ENCODE results near the gene HDAC4.

GRCh38 chr2:239273280-239274234, 127.3 kb downstream of the HDAC4 start:
- TF ChIP-seq, protein P1, sequence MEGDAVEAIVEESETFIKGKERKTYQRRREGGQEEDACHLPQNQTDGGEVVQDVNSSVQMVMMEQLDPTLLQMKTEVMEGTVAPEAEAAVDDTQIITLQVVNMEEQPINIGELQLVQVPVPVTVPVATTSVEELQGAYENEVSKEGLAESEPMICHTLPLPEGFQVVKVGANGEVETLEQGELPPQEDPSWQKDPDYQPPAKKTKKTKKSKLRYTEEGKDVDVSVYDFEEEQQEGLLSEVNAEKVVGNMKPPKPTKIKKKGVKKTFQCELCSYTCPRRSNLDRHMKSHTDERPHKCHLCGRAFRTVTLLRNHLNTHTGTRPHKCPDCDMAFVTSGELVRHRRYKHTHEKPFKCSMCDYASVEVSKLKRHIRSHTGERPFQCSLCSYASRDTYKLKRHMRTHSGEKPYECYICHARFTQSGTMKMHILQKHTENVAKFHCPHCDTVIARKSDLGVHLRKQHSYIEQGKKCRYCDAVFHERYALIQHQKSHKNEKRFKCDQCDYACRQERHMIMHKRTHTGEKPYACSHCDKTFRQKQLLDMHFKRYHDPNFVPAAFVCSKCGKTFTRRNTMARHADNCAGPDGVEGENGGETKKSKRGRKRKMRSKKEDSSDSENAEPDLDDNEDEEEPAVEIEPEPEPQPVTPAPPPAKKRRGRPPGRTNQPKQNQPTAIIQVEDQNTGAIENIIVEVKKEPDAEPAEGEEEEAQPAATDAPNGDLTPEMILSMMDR (conservative IDR thresholded peaks at IDR 0.05; ENCODE audit: low read depth, low read length), result no peak
- TF ChIP-seq RFX5 (IDR thresholded peaks at IDR 0.05; ENCODE audit: low read depth, low read length) (no peak), SMC3 (IDR thresholded peaks at IDR 0.05; ENCODE audit: low read depth, low read length) (no peak), CEBPB (IDR thresholded peaks at IDR 0.05; ENCODE audit: low read depth, low read length) (no peak)

All from IMR-90 (cell line).